ENCODE measurements around the gene MAFF. TPM values are rescaled to one million over a fixed set of nuclear protein-coding genes. Genes with fewer than 3 reads are reported as not detected.

The MAFF gene
- 14.7 and 65.5 TPM in 2 replicates for total RNA-seq

GRCh38 chr22:38201711-38202436 lies at the start of gene MAFF:
TSS of gene MAFF (plus strand) at chr22:38201994. CDS start at chr22:38213854, 11,860 bp downstream.

GRCh38 chr22:38181453-38182200 lies 20.2 kb upstream of the MAFF start, which contains the start of gene PLA2G6:
TSS of gene PLA2G6 (minus strand) at chr22:38181830. CDS start at chr22:38169426, 12,404 bp downstream.

Other genes with a start within 250 kb of the MAFF start
- gene C22orf23, start 248.4 kb upstream of the MAFF start, total RNA-seq = under 0.01 TPM in 1 of 2 replicates, not detected in the other
- gene POLR2F, start 248.3 kb upstream of the MAFF start, total RNA-seq = 25.2 and 31.3 TPM in 2 replicates
- gene SOX10, start 217.4 kb upstream of the MAFF start, total RNA-seq = not detected in 2 replicates
- 15.1 and 29.9 TPM in 2 replicates for gene PICK1, start 144.6 kb upstream of the MAFF start, total RNA-seq
- 0.24 and 1.5 TPM in 2 replicates for gene SLC16A8, start 117.8 kb upstream of the MAFF start, total RNA-seq
- gene BAIAP2L2, start 91.3 kb upstream of the MAFF start, total RNA-seq = 0.21 and 0.48 TPM in 2 replicates
- gene PLA2G6, start 20.2 kb upstream of the MAFF start, total RNA-seq = 5.1 and 8.1 TPM in 2 replicates
- 13.6 and 28.7 TPM in 2 replicates for gene TMEM184B, start 71.0 kb downstream of the MAFF start, total RNA-seq
- 153 and 194 TPM in 2 replicates for gene CSNK1E, start 115.4 kb downstream of the MAFF start, total RNA-seq

Measured in tracheal epithelial cell (primary cell).